GM21737 (cell line): Measurements from ENCODE around the gene HIRIP3.

Experiments used
- ATAC-seq: cut with Tn5 transposase; IDR thresholded peaks from one replicate; pipeline ENCODE4 v1.9.1; 2021; ENCODE audit warnings: mild to moderate bottlenecking, moderate library complexity; ENCODE audit not compliant: unreplicated experiment

The HIRIP3 gene

DNA sequence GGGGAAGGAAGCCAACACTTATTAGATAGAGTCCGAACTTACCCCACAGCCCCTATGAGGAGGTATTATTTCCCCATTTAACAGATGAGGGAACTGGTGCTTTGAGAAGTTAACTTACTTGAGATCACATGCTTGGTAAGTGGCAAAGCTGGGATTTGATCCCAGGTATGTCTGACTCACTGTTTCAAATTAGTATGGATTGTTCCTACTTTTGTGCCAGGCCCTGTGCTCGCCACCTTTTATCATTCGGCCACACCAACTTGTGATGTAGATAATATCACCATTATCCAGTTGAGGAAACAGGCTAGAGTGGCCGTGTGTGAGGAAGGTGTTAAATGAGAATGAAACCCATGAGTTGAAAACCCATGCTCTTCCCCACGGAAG lies 10.7 kb downstream of the HIRIP3 start:
- no peak for ATAC-seq

- no peak for ATAC-seq
These were observed 11.2 kb downstream of the HIRIP3 start for GRCh38 chr16:29984137-29984763.

GRCh38 chr16:29983420-29984136 lies 11.8 kb downstream of the HIRIP3 start:
- ATAC-seq: no peak

DNA sequence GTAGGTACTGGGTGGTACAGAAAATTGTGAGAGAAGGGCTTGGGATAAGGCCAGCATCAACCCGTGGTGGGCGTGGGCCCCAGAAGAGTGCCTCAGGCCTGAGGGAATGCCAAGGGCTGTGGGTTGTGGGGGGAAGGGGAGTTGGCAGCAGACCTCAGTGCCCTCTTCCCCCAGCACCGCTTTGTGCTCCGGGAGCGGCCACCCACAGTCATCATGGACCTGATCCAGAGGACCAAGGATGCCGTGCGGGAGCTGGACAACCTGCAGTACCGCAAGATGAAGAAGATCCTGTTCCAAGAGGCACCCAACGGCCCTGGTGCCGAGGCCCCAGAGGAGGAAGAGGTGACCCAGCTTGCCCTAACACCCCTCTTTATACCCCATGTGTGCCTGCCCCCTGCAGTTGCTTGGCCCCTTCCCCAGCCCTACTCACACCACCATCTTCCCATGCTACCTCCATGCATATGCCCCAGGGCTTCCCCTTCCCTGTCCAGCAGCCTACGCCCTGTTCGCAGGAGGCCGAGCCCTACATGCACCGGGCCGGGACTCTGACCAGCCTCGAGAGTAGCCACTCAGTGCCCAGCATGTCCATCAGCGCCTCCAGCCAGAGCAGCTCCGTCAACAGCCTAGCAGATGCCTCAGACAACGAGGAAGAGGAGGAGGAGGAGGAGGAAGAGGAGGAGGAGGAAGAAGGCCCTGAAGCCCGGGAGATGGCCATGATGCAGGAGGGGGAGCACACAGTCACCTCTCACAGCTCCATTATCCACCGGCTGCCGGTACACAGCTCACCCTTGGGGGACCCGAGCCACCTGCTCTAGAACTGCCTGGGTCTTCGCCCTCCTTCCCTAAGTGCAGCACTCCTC lies 12.6 kb downstream of the HIRIP3 start:
- ATAC-seq: no peak

DNA sequence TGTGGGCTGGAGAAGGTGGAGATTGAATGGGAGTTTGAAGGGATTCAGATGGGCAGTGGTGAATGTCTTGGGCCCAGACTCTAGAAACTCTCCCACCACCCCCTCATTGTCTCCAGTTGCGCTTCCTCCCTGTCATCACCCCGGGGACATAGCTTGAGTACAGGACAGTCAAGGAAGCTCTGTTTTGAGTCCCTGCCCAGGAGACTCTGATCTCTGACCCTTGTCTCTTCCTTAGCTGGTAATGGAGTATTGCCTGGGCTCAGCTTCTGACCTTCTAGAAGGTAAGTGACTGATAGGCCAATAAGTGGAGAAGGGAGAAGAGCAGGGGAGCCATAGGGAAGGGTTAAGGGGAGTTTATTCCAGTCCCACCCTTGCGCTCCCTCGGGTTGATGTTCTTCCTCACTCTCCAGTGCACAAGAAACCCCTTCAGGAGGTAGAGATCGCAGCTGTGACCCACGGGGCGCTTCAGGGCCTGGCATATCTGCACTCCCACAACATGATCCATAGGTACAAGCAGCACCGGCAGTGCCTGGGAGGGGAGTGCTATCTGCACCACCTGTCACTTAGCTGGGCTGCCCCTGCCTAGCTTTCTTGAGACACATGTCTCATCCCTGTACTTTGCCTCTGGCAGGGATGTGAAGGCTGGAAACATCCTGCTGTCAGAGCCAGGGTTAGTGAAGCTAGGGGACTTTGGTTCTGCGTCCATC lies 16.7 kb downstream of the HIRIP3 start:
- ATAC-seq: no peak

DNA sequence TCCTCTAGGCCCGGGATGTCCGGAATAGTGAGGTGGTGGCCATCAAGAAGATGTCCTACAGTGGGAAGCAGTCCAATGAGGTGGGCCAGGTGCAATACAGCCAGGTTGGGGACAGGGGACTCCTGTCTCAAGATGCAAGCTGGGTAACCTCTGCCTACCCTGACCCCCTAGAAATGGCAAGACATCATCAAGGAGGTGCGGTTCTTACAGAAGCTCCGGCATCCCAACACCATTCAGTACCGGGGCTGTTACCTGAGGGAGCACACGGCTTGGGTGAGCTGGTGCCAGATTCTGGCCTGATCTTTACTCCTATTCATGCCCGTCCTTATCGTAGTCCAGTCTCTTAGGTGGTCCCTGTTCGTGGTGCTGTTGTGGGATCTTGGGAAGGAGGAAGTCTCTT lies 17.3 kb downstream of the HIRIP3 start:
- no peak for ATAC-seq

DNA sequence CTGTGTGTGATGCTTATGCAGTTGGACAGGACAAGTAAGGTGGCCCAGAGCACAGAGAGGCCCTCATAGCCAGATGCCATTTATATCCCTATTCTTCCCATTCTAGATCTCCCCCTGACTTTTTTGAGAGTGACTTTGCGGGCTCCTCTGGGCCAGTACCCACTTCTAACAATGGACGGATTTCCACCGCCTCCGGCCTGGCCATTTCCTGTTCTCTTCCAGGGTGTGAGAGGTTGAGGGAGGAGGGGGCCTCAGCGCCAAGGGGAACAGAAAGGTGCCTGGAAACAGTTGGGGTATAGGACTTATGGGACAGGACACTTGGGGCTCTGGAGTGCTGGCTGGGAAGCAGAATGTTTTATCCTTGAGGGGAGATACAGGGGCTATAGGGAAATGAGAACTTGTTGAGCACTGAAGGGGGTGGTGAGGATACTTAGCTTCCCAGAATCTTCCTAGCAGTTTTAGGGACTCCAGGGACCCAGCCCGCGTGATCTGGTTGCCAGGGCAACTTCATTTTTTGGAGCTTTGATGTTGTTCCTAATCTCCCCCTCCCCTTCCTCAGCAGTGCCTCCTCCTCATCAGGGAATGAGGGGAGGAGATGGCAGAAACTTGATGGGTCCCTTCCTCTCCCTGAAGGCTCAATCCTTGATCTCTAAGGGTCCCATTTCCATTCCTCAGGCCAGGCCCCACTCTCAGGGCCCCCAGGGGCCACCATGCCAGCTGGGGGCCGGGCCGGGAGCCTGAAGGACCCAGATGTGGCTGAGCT lies 18.2 kb downstream of the HIRIP3 start:
- ATAC-seq: no peak

DNA sequence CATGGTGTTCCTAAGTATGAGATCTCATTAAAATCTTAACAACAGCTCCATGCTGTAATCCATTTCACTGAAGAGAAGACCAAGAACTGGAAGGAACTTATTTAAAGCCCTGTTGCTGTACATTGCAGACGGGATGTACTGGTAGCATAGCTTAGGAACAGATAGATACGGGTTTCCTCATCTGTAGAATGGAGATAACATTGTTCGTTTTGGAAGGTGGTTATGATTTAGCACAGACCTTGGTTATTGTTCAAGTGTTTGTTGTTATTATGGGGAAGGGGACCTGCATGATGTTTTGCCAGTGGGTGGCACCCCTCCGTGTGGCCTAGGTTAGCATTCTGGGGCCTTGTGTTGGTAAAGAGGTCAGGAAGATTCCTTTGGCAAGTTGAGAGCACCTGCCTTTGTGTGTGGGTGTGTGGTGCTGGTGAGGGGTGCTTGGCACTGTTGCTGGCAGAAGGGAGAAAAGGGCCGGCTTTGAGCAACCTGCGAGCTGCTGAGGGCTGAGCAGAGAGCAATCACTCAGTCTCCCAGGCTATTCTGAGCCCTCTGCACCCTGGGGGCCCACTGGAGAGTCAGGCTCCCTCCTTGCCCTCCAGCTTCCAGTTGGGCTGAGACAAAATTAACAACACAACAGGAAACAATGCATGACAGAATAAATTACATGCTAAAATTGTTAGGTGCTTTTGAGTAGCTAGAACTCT lies 19.5 kb downstream of the HIRIP3 start:
- ATAC-seq: no peak

DNA sequence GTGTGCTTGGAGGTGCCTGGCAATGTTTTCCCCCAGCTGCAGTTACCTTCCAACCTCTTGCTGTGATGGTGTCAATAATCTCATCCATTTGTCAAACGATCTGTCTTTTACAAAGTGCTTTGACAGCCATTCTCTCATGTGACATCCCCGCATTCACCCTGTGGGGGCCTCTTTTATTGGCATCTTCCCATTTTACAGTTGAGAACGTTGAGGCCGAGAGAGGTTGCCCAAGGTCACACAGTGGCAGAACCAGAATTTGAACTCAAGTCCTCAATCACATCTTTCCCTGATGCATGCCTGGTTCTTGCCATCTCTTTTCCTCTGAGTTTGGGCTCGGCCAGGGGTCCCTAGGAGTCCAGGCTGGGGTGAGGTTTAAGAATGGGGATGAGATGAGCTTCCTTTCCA lies 20.3 kb downstream of the HIRIP3 start:
- ATAC-seq: no peak

DNA sequence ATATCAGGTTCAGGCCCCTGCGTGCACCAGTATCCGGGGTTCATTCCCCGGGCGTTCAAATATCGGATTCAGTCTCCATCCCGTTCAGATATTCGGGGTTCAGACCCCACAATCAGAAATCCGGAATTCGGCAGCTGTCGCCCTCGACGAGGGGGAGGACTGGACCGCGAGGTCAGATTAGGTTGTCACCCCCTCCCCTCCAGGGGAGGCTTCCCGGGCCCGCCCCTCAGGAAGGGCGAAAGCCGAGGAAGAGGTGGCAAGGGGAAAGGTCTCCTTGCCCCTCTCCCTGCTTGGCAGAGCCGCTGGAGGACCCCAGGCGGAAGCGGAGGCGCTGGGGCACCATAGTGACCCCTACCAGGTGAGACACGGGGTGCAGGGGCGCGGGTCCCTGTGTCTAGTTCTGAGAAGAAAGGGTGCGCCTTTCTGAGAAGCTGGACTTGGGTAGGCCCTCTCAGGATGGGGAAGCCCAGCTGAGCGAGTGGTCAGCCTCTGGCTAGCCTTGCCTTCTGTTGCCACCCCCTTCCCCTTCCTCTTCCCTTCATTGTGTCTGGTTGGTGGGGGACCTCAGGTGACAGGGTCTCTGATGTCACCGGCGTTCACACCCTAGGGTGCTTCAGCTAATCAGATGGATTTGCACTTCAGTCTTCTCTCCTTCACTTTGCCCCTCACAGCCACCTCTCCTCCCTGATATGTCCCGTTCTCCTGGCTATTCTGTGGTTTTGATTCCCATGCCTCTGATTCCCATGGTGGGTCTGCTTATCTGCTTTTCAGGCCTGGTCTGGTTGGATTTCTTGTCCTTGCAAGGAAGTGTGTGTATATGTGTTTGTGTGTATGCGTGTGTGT lies 20.9 kb downstream of the HIRIP3 start:
- no peak for ATAC-seq

DNA sequence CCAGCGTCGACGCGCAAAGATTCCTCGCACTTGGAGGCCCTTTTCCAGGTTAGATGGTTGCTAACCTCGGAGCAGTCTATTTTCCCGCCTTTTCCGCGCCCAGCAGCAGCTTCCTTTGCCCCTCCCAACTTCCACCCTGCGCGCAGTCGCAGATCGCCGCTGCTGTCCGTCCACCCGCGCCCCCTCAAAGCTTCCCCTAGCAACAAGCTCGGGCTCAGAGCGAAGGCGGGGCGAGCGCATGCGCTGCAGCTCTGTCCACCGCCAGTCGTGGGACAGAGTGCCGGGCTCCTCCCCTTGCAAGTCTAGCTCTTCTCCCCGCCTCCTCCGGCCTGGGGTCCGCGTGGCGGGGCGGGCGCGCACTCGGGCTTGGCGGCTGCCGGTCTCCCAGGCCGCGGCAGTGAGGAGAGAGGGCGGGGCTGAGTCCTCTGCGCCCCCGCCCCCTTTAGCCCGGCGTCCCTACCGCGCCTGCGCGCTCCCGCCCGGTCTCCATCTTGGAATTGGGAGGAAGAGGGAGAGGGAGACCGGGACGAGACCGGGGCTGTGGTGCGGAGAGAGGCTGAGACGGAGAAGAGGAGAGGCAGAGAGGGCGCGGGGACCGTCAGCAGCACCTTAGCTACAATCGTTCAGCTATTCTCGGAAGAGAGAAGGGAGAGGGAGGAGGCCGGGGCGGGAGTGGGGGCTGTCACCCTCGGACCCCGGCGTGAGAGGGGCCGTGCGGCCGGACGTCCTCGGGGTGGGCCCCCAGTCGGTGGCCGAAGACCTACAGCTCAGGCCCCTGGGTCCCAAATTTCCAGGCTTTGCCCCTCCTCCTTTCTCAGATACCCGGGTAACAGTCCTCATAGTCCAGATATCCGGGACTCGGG lies 21.8 kb downstream of the HIRIP3 start, which contains the start of gene TAOK2:
Gene TAOK2 (plus strand): TSS at position 485 of the 863 bp plus-strand sequence. CDS start 3,905 bp downstream, outside the sequence.
- ATAC-seq: peak; percentile 94

GRCh38 chr16:29972992-29973383 lies 22.4 kb downstream of the HIRIP3 start:
- no peak for ATAC-seq

- no peak for ATAC-seq
These were observed 22.9 kb downstream of the HIRIP3 start for GRCh38 chr16:29972500-29972899.

GRCh38 chr16:29971304-29971703 lies 24.1 kb downstream of the HIRIP3 start:
- ATAC-seq: no peak

DNA sequence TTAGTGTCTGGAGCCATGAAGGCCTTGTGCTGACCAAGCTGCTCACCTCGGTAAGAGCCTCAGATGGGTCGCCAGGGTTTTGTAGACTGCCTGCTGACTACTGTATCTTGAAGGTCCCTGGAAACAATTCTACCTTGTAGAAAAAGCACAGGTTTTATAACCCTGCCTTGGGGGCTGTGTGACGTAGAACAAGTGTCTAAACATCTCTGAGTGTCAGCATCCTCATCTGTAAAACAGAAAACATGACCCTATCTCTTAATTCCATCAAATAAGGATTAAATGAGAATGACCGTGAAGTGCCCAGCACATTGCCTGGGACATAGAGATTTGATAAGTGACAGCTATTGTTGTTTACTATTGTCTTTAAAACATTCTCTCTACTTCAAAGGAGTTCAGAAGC lies 27.2 kb downstream of the HIRIP3 start:
- no peak for ATAC-seq

DNA sequence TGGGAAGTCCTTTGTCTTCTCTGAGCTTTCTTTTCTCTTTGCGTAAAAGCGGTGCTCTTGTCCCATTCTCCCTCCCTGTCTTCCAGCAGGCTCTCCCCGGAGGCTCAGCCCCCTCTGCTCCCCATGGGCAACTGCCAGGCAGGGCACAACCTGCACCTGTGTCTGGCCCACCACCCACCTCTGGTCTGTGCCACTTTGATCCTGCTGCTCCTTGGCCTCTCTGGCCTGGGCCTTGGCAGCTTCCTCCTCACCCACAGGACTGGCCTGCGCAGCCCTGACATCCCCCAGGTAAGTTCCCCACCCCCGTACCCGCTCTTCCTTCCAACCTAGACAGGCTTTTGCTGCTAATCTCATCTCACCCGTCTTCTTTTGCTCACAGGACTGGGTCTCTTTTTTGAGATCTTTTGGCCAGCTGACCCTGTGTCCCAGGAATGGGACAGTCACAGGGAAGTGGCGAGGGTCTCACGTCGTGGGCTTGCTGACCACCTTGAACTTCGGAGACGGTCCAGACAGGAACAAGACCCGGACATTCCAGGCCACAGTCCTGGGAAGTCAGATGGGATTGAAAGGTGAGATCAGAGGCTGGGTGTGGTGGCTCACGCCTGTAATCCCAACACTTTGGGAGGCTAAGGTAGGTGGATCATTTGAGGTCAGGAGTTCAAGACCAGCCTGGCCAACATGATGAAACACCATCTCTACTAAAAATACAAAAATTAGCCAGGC lies 32.2 kb downstream of the HIRIP3 start:
- no peak for ATAC-seq

GRCh38 chr16:29962344-29962994 lies 32.9 kb downstream of the HIRIP3 start:
- ATAC-seq: no peak
